Measurements from ENCODE around the gene DBET.
"Not testable (repeated sequence)": the region's sequence is repeated elsewhere in the genome, so short reads cannot be mapped to it uniquely, and the experiment has no call there.

Gene DBET

DNA sequence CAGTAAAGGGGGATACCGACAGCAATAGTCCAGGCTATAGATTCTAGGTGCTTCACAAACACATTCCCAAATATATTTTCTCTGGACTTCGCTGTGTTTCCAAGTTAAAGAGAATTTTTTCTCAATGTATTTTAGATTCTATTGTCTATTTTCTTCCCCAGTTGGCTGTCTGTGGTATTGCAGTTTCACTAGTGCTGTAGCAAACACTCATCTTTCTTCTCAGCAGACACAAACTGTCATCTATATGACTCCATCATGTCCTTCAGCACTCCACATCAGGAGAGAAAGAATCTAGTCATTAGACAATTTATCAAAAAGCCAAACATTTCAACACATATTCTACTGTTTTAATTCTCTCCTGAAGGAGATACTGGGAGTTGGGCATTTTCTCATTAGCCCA is at the start of gene DBET:
DBET (plus strand) TSS at position 161 of the 400 bp plus-strand sequence.
- DNase-seq (ENCODE audit: low spot score): not testable (repeated sequence)

DNA sequence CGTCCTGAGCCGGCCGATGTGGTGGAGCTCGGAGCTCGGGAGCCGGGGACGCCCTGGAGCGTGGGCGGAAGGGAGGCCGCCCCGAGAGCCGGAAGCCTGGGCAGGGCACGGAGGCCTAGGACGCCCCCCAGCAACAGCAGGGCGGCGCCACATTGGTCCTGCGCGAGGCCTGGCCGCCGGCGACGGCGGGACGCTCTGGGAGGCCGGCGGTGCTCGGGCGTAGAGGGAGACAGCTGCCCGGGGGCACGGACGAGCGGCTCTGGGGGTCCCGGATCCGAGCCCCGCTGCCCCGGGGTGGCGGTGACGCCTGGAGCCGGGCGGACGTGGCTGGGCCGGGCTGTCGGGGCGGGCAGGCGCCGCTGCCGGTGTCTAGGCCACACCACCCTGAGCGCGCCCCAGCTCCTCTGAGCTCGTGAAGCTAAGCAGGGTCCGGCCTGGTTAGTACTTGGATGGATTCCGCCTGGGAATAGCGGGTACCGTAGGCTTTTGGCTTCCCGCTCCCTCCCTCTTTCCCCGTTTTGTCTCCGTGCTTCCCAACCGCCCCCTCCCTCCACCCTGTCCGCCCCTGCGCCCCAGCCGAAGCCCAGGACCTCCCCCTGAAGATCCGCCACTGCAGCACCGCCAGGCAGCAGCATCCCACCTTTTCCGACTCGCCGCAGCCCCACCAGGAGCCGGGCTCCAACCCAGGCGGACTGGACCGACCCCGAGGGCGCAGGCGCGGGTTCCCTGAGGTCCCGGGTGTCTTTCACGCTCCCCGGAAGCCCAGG is 49.3 kb upstream of the DBET start:
- no peak for DNase-seq (ENCODE audit: low spot score)

DNA sequence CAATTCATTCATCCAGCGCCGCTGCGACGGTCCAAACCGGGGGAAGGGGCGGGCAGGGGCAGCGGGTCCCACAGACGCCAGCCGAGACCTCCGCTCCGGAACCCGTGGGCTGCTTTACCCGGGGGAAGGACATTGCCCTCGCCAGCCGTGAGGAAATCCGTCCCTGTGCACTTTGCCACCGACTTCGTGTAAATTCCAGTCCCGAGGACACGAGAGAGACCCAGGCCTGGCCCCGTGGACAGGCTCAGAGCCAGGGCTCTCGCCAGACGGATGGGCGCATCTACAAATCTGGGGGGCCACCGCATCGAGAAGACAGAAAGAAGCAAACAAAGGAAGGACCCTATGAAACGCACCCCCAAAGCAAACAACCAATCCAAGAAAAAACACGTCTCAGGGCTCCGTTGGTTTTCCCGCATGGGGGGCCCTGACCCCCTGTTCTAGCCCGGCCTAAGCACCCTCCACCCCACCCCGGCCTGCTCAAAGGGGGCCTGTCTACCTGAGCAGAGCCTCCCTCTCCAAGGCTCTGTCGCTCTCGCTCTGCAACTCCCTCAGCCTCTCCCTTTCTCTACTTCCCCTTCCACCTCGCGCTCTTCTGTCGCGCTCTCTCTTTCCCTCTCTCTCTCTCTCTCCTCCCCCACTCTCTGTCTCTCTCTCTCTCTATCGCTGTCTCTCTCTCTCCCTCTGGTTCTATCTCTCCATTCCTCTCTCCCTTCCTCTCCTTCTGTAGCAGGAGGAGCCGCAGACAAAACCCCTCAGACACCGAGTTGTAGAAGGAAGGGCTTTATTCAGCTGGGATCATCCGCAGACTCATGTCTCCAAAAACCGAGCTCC is 48.5 kb upstream of the DBET start:
- no peak for DNase-seq (ENCODE audit: low spot score)

DNA sequence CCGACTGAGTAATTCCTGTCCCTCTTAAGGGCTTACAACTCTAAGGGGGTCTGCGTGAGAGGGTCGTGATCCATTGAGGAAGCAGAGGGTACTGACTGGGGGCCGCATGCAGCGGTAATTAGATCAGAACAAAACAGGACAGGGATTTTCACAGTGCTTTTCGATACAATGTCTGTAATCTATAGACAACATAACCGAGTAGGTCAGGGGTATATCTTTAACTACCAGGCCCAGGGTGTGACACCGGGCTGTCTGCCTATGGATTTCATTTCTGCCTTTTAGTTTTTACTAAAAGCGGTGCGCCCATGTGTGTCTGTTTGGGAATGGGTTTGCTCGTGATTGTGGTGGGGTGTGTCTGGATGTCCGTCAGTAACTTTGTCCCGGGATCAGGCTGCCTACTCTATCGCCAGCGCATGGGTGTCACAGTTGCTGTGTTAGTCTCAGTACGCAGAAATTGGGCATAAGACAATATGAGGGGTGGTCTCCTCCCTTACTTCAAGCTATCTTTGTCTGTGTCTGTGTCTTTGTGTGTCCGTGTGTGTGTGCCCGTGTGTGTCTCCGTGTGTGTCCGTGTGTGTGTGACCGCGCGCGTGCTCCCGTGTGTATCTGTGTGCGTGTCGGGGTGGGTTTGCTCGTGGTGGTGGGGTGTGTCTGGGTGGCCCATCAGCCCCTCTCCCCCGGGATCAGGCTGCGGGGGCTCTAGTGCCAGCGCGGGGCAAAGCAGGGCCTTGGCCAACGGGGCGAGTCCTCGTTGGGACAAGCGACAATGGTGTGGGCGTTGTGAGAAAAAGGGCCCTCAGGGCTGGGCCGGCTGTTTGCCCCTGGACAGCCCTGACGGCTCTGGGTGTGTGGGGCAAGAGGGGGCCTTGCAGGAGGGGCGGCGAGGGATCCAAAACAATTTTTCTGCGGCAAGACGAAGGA is 47.7 kb upstream of the DBET start:
- DNase-seq (ENCODE audit: low spot score): no peak

DNA sequence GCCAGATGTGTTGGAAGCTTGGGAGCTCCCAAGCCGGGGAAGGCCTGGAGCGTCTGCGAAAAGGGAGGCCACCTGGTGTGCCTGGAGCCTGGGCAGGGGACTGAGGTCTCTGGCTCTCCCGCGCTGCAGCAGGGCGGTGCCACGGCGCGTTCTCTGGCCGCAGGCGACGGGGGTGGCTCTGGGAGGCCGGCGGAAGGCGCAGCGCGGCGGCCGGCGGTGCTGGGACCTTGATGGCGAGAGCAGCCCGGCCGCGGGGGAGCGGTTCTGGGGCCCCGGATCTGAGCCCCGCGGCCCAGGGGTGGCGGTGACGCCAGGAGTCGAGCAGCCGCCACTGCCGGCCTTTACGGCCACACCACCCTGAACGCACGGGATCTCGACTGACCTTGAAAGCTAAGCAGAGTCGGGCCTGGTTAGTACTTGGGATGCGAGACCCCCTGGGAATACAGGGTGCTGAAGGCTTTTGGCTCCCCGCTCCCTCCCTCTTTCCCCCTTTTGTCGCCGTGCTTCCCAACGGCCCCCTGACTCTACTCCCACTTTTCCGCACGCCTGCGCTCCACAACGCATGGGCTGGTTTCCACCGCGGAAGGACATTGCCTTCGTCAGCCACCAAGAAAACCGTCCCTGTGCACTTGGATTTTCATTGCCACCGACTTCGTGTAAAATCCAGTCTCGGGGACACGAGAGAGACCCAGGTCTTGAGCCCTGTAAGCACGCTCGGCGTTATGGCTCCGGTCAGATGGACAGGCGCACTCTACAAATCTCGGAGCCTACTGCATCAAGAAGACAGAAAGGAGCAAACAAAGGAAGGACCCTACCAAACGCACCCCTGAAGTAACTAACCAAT is 46.7 kb upstream of the DBET start:
- no peak for DNase-seq (ENCODE audit: low spot score)

DNA sequence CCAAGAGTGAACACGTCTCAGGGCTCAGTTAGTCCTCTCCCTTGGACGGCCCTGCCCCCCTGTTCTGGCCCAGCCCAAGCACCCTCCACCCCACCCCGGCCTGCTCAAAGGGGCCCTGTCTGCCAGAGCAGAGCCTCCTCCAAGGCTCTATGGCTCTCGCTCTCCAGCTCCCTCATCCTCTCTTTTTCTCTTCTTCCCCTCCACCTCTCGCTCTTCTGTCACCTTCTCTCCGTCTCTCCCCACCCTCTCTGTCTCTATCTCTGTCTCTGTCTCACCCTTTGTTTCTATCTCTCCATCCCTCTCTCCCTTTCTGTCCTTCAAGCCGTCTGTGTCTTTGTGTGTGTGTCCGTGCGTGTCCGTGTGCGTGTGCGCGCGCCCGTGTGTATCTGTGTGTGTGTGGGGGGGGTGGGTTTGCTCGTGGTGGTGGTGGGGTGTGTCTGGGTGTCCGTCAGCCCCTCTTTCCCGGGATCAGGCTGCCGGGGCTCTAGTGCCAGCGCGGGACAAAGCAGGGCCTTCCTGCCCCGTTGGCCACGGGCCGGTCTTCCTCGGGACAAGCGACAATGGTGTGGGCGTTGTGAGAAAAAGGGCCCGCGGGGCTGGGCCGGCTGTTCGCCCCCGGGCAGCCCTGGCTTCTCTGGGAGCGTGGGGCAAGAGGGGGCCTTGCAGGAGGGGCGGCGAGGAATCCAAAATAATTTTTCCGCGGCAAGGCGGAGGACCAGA is 45.9 kb upstream of the DBET start:
- DNase-seq (ENCODE audit: low spot score): no peak

DNA sequence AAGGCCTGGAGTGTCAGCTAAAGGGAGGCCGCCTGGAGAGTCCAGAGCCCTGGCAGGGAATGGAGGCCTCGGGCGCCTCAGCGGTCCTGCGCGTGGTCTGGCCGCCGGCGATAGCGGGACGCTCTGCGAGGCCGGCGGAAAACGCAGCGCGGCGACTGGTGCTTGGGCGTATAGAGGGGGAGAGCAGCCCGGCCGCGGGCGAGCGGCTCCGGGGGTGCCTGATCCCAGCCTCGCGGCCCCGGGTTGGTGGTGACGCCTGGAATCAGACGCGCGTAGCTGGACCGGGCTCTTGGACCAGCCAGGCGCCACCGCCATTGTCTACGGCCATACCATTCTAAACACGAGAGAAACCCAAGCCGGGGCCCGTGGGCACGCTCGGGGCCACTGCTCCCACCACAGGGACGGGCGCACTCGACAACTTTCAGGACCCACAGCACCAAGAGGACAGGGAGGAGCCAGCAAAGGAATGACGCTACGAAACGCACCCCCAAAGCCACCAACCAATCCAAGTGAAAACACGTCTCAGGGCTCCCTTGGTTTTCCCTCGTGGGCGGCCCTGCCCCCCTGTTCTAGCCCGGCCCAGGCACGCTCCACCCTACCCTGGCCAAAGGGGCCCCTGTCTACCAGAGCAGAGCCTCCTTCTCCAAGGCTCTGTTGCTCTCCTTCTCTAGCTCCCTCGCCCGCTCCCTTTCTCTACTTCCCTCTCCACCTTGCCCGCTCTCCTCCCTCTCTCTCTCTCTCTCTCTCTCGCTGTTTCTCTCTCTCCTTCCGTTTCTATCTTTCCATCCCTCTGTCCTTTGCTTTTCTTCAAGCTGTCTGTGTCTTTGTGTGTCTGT is 45.1 kb upstream of the DBET start:
- peak; percentile 12 for DNase-seq (ENCODE audit: low spot score)

DNA sequence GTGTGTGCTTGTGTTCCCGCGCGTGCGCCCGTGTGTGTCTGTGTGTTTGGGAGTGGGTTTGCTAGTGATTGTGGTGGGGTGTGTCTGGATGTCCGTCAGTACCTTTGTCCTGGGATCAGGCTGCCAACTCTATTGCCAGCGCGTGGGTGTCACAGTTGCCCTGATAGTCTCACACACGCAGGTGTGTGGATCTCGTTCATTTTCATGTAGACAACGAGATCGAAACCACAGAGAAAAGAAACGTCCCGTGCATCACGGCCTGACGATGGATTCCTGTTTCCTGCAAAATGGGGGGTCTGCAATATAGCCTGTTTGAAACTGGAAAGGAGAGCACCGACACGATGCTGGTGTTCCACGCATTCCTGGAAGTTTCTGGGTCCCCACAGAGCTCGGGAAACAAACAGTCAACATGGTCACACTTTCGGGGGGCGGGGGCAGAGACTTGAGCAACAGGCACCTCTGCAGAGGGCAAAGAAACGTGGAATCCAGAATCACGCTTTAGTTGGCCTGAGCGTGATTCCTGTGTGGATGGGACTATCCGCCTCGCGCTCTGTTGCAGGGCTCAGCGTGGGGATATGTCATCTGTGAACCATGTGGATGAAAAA is 44.3 kb upstream of the DBET start:
- DNase-seq (ENCODE audit: low spot score): not testable (repeated sequence)

DNA sequence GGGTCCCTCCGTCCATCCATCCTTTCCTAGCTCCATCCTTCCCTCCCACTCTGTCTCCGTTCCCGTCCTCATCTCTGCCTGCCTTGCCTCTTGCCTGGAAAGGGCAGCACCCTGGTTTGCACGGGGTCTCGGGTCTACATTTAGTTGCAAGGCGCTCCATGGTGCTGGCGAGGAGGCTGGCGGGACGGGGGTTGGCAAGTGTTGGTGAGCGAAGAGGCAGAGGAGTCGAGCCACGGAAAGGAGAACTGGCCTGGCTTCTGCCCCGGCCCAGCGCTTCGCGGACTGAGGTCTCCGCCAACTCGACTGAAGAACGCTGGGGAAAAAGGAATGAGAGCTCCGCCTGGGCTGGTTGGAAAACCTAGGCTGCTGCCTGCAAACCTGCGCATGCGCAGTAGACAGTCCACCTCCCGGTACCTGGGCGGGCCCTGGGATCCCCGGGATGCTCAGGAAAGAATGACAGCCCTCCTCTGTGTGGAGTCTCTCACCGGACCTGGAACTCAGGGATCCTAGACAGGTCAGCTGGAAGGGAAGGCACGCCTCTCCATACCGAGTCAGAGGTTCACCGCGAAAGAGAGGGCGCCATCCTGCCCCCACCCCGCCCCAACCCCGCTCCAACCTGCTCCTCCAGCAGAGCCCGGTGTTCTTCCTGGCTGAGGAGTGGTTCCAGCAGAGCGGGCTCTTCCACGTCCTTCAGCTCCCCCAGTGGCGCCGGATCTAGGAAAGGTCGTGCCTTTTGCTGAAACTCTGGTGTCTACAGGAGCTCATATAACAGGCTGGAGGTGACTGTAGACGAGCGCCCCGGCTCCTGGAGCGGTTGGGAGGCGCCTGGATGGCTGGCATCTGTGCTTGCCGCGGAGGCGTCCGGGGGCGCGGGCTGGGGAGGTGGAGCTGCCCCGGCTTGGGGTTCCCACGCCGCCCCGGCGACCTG is 43.2 kb upstream of the DBET start:
- peak; percentile 71 for DNase-seq (ENCODE audit: low spot score)

DNA sequence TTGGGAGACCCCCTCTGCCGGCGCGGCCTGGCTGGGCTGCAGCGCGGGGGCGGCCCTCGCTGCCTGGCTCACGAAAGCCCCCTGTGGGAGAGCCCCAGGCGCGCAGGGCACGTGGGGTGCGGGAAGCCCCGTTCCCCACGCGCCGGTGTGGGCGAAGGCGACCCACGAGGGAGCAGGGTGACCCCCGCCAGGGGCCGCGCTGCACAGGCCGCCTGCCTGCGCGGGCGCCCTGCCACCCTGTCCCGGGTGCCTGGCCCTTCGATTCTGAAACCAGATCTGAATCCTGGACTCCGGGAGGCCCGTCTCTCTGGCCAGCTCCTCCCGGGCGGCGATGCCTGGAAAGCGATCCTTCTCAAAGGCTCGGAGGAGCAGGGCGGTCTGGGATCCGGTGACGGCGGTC is 42.3 kb upstream of the DBET start:
- not testable (repeated sequence) for DNase-seq (ENCODE audit: low spot score)

DNA sequence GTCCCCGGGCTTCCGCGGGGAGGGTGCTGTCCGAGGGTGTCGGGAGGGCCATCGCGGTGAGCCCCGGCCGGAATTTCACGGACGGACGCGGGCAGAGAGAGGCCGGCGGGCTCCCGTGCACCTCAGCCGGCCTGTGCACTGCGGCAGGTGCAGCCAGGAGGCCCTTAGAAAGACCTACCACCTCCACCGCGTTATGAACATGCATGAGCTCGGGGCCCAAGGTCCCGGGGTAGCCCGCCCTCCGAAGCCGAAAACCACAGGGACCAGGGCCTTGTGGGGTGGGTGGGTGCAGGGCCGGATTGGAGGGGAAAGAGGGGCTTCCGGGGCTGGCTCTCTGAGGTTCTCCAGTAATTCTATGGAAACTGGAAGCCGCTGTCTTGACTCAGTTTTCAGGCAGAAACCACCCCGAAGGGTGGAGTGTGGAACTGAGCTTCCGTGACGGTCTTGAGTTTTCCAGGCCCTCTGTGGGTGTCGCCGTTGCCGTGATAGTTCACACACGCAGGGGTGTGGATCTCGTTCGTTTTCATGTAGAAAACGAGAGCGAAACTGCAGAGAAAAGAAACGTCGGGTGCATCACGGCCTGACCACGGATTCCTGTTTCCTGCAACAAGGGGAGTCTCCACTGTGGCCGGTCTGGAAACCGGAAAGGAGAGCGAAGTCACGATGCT is 41.6 kb upstream of the DBET start:
- not testable (repeated sequence) for DNase-seq (ENCODE audit: low spot score)

DNA sequence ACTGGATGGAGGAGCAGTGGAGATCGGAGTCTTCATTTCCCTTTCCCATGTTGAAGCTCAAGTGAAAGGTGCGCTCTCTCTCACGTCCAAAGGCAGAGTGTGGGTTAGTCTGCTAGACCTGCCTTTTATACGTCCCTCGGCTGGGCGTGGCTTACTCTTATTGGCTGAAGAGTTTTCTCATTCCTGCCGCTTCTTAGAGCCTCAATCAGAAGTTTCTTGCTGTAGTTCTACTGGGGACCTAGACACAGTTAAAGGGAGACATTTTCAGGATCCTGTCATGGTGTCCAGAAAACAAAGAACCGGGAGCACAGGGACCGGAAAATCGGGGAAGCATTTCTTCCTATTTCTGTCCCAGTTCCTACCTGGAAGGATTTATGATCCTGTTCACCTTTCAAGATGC is 37.1 kb upstream of the DBET start, which contains the start of gene FRG2:
FRG2 (minus strand) TSS at position 101 of the 400 bp plus-strand sequence; CDS start at position 49, 52 bp downstream.
- not testable (repeated sequence) for DNase-seq (ENCODE audit: low spot score)

DNA sequence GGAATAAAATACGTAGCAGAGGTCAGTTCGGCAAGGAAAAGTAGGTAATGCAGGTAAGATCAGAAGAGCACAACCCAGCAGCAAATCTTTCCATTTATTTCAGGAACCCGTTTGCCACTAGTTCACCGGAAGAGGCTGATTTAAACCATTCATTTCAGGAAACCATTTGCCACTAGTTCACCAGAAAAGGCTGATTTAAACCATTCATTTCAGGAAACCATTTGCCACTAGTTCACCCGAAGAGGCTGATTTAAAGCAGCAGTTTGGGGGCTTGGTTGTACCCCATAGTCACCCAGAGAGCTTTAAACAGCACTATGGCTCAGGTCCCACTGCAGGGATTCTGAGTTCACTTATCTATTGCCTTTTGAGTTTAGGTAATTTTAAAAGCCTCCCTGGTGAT is 33.0 kb upstream of the DBET start:
- not testable (repeated sequence) for DNase-seq (ENCODE audit: low spot score)

DNA sequence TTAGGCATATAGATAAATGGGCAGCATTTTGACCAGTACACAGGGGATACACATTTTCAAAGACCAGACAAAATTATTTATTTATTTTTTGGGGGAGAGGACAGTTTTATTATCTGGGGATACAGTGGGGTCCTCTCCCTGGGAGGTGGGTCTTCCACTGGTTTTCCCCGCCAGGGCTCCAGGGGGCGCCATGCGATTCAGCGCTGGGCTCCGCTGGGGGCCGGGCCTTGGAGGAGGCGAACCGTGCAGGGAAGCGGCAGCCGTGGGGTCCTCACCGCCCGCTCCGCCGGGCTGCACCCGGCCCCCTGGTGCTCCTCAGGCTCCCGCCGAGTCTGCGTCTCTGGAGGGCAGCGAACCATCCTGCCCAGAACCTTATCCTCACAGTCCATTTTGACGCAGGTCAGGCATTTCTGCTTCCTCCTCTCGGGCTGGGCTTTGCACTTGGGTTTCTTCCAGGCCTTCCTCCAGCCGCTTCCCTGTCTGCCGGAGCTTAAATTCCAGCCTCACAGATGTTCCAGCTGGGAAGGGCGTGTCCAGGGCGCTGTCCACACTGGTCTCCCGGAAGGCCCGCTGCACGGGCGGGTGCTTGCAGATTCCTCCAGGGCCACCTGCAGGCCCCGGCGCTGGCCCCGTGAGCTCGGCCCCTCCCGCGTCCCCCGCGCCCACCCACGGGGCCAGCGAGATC is 26.5 kb upstream of the DBET start:
- not testable (repeated sequence) for DNase-seq (ENCODE audit: low spot score)

DNA sequence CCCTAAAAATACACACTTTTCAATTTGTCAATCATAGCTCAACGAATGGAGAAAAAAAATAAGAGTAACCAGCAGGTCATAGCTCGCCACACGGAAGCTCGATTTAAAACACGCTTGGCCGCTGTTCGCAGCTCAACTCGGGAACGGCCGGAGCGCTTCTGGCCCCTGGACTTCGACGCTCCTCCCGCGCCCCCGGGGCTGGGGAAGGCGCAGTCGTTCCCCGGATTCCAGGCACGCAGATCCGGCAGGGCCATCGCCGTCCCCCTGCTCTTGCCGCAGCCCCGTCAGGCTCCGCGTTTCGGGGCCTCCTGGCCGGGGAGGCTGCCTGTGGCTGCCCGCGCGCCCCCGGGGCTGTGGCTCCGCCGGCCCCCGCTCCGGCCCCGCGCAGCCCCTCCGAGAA is 23.4 kb upstream of the DBET start:
- not testable (repeated sequence) for DNase-seq (ENCODE audit: low spot score)

DNA sequence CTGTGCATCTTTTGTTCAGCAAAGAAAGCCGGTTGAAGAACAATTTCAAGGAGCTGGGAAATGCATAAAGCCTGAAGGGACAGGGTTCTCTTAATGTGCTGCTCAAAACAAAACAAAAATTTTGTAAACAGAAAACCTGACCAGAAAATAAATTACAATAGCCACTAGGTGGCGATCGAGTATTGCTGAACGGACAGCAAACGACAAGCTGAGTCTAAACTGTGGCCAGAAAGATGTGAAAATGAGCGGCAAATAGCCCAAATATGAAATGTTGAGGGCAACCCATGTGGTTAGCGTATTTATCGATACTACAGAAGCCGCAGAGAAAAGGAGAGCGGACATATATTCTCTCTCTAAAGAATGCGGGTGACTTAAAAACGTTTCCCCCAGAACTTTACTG is 16.7 kb upstream of the DBET start:
- DNase-seq (ENCODE audit: low spot score): not testable (repeated sequence)
